Measurements from ENCODE around the gene LIMD2.
A peak's percentile ranks its signal among the peaks of the same experiment; 100 is the strongest.

Gene LIMD2

DNA sequence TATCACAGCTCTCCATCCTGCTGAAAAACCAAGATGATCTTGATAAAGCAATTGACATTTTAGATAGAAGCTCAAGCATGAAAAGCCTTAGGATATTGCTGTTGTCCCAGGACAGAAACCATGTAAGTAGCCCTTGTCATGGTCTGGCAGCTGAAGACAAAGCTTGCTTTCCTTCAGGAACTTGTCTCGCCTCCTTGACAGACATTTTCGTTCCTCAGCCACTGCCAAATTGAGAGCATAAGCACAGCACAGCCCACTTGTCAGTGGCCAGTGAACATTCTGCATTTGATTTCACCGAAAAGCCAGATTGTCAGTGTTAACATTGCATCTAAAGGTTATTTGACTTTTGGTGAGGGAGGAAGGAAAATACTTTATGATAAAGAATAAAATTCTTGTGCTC, 42.1 kb downstream of the LIMD2 start:
- in situ Hi-C loops (cut with HindIII; ENCODE audit: low sequenced_read_pairs) = no loop called here
- TF ChIP-seq, protein P1, sequence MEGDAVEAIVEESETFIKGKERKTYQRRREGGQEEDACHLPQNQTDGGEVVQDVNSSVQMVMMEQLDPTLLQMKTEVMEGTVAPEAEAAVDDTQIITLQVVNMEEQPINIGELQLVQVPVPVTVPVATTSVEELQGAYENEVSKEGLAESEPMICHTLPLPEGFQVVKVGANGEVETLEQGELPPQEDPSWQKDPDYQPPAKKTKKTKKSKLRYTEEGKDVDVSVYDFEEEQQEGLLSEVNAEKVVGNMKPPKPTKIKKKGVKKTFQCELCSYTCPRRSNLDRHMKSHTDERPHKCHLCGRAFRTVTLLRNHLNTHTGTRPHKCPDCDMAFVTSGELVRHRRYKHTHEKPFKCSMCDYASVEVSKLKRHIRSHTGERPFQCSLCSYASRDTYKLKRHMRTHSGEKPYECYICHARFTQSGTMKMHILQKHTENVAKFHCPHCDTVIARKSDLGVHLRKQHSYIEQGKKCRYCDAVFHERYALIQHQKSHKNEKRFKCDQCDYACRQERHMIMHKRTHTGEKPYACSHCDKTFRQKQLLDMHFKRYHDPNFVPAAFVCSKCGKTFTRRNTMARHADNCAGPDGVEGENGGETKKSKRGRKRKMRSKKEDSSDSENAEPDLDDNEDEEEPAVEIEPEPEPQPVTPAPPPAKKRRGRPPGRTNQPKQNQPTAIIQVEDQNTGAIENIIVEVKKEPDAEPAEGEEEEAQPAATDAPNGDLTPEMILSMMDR (IDR thresholded peaks at IDR 0.05; ENCODE audit: low read depth, low read length) = no peak
- H3K4me3 ChIP-seq (ENCODE audit: low read depth, low read length) = no peak overlapping the region
- no peak for DNase-seq (ENCODE audit: low read depth, low spot score)

DNA sequence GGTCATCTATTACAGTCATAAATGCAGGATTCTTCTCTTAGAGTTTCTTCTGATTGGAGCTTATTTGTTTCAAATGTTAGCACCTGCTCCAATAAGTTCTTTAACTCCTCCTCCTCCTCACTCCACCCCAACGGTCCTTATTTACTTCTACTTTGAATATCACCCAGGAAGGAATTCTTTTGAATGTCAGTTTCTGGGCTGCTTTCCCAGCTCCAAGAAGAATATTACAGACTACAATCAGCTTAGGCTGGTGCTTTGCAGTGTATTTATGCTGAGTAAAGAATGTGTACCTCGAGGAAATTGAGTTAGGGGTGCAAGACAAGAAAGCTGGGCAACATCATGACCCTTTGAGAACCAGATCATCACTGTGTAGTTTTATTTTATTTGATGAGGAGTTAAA, 46.9 kb downstream of the LIMD2 start:
- DNase-seq (ENCODE audit: low read depth, low spot score) = no peak
- in situ Hi-C loops (cut with HindIII; ENCODE audit: low sequenced_read_pairs) = no loop called here
- H3K4me3 ChIP-seq (ENCODE audit: low read depth, low read length) = no peak overlapping the region
- TF ChIP-seq, protein P1 (IDR thresholded peaks at IDR 0.05; ENCODE audit: low read depth, low read length) = no peak

DNA sequence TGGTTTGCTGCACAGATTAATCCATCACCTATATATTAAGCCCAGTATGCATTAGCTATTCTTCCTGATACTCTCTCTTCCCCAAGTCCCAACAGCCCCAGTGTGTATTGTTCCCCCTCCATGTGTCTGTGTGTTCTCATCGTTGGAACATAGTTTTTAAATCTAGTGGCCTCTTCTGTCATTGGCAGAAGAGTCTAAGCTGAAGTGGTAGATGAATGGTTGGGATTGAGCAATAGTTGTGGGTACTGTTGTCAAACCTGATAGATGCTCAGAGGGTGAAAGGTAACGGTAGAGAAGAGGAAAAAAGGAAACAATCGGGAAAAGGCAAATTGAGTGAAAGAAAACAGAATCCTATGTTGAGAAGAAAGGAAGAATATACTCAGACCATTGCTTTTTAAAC, 47.8 kb downstream of the LIMD2 start:
- TF ChIP-seq, protein P1 (IDR thresholded peaks at IDR 0.05; ENCODE audit: low read depth, low read length) = no peak
- H3K4me3 ChIP-seq (ENCODE audit: low read depth, low read length) = no peak overlapping the region
- no peak for DNase-seq (ENCODE audit: low read depth, low spot score)
- in situ Hi-C loops (cut with HindIII; ENCODE audit: low sequenced_read_pairs) = no loop called here

DNA sequence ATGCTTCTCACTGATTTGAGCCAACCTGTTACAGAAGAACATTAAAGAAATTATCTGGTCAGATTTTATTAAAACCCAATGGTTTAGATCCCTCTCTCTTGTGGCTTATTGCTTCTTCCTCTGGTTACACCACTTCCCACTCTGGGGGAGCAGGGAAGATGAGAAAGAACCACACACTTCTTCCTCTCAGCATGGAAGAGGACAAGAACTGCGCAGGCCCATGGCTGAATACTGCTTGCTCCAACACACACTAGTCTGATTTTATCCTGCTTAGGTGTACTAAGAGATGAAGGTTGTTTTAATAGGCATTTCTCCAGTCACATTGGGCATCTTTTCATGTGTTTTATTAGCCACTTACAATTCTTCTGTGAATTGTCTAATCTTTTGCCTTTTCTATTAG, 50.1 kb downstream of the LIMD2 start:
- TF ChIP-seq, protein P1 (IDR thresholded peaks at IDR 0.05; ENCODE audit: low read depth, low read length) = no peak
- DNase-seq (ENCODE audit: low read depth, low spot score) = no peak
- in situ Hi-C loops (cut with HindIII; ENCODE audit: low sequenced_read_pairs) = no loop called here
- no peak overlapping the region for H3K4me3 ChIP-seq (ENCODE audit: low read depth, low read length)

DNA sequence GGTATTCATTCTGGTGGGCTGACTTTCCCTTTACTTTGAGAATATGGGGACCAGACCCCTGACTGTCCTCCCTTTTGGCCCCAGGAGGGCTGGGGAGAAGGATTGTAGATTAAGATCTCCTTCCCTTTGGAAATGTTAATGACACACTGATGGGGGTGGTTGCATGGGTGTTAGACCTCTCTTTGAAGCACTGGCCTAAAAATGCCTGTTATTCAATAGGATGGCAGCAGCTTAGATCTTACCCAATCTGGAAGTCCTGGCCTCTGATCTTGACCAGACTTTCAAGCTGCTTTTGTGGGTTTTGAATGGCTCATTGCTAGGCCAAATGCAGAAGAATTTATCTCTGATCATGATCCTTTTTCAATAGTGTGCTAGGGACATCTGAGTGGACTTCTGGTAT, 52.0 kb downstream of the LIMD2 start:
- peak; percentile 43 for DNase-seq (ENCODE audit: low read depth, low spot score)
- TF ChIP-seq, protein P1 (IDR thresholded peaks at IDR 0.05; ENCODE audit: low read depth, low read length) = no peak
- H3K4me3 ChIP-seq (ENCODE audit: low read depth, low read length) = no peak overlapping the region
- in situ Hi-C loops (cut with HindIII; ENCODE audit: low sequenced_read_pairs) = no loop called here

DNA sequence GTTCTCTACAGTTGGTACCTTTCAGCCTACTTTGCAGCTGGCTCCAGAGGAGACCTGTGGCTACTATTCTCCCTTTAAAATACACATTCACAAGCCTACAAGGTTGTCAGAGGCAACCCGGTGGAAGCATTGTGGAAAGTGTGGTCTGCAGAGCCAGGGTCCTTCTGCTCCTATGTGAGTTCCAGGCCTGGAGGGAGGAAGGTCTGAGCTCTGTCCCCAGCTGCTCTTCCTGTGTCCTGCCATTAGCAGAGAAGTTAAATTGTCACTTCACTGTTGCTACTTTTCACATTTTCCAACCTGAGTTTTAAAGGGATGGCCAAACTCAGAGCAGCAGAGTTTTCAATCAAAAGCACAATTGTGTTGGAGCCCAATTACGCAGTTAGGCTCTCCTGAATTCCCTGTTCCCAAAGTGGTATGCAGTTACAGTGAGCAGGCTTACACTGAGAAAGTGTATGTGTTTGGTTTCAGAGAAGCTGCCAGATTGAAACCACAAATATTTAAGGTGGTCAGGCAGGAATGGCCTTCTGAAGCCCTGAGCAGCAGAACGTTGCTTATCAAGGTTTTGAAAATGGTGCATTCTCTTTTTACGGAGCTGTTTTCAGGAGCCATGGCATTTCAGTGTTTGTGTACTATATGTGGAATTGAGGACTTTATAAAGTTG, 52.7 kb downstream of the LIMD2 start:
- in situ Hi-C loops (cut with HindIII; ENCODE audit: low sequenced_read_pairs) = no loop called here
- H3K4me3 ChIP-seq (ENCODE audit: low read depth, low read length) = no peak overlapping the region
- TF ChIP-seq, protein P1 (IDR thresholded peaks at IDR 0.05; ENCODE audit: low read depth, low read length) = no peak
- DNase-seq (ENCODE audit: low read depth, low spot score) = peak; percentile 90

DNA sequence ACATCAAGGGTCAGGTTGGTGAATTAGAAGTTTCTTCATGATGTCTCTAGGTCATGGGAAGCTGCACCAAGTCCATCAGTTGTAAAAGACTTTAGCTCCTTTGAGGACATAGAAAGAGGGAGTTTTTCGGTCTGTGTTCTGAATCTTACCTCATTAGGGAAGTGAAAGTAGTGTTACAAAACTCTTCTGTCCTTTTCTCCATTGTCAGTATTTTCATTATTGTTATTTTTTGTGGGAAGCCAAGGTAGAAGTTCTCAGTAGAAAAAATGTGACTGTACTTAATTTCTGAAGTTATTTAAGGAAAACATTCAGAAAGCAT, 53.5 kb downstream of the LIMD2 start:
- no peak for DNase-seq (ENCODE audit: low read depth, low spot score)
- H3K4me3 ChIP-seq (ENCODE audit: low read depth, low read length) = no peak overlapping the region
- TF ChIP-seq, protein P1 (IDR thresholded peaks at IDR 0.05; ENCODE audit: low read depth, low read length) = no peak
- in situ Hi-C loops (cut with HindIII; ENCODE audit: low sequenced_read_pairs) = no loop called here
